MCF 10A (cell line): ENCODE results near the gene LMF1. TPM values are rescaled to one million over a fixed set of nuclear protein-coding genes. Genes with fewer than 3 reads are reported as not detected.

Experiments
- BruUV-seq: library from RNA; stranded (reverse); fragments of 400-500 nt; replicated peaks from 2 replicates; lab custom pipeline; 2021; lab: Mats Ljungman, UMichigan
- CTCF ChIA-PET: fragments of 300-600 bp; sonication (Branson Sonifier 250); formaldehyde crosslinking; extraction: SDS; loops from one replicate; lab custom pipeline; 2021; ENCODE audit warnings: antibody characterized with exemption, inconsistent platforms; lab: Yijun Ruan, JAX
- POLR2A ChIA-PET: fragments of 300-600, 350-650 bp; sonication (Branson Sonifier 250); formaldehyde crosslinking; extraction: SDS; loops from one replicate; lab custom pipeline; 2020; ENCODE audit warnings: antibody characterized with exemption, inconsistent platforms; lab: Yijun Ruan, JAX
- DNase-seq: peaks from one replicate; pipeline ENCODE4 v3.0.0-alpha.2; 2018; ENCODE audit not compliant: unreplicated experiment
- H3K27ac Mint-ChIP-seq: one replicate; pipeline ENCODE4 v1.8.0; 2022; ENCODE audit warnings: mild to moderate bottlenecking, low read depth, mixed read lengths; ENCODE audit not compliant: unreplicated experiment
- H3K27me3 Mint-ChIP-seq: one replicate; pipeline ENCODE4 v1.8.0; 2022; ENCODE audit warnings: mixed read lengths; ENCODE audit not compliant: insufficient read depth, unreplicated experiment
- H3K36me3 Mint-ChIP-seq: one replicate; pipeline ENCODE4 v1.8.0; 2022; ENCODE audit warnings: mild to moderate bottlenecking, moderate library complexity, mixed read lengths; ENCODE audit not compliant: insufficient read depth, unreplicated experiment
- H3K4me1 Mint-ChIP-seq: one replicate; pipeline ENCODE4 v1.8.0; 2022; ENCODE audit warnings: mixed read lengths; ENCODE audit not compliant: insufficient read depth, unreplicated experiment
- H3K4me3 Mint-ChIP-seq: one replicate; pipeline ENCODE4 v1.8.0; 2022; ENCODE audit warnings: mild to moderate bottlenecking, moderate library complexity, mixed read lengths; ENCODE audit not compliant: unreplicated experiment
- H3K9me3 Mint-ChIP-seq: one replicate; pipeline ENCODE4 v1.8.0; 2022; ENCODE audit warnings: mixed read lengths; ENCODE audit not compliant: unreplicated experiment
- intact Hi-C: fragments of 100-400 bp; cut with micrococcal nuclease; formaldehyde crosslinking; loops from 2 replicates; pipeline ENCODE4 v1.14.1; 2022
- total RNA-seq: library from RNA; stranded (reverse); gene quantifications from 2 replicates; pipeline ENCODE4 v1.2.3, GENCODE V29; 2022
- TF ChIP-seq, protein P1 (sequence below): fragments of 200-600 bp; IDR thresholded peaks from one replicate; pipeline ENCODE4 v1.8.0; 2022; ENCODE audit warnings: antibody characterized with exemption, mild to moderate bottlenecking; ENCODE audit not compliant: unreplicated experiment

The LMF1 gene
- total RNA-seq, 1 experiment from 2014 or later = 9.9 TPM

- intact Hi-C loops = no loop called here
- BruUV-seq = no TSS peak
- H3K27me3 Mint-ChIP-seq = peaks cover 10% of the 10 kb centered on the region
- H3K36me3 Mint-ChIP-seq = no peaks in the 10 kb centered on the region
- no peaks in the 10 kb centered on the region for H3K9me3 Mint-ChIP-seq
- TF ChIP-seq, protein P1, sequence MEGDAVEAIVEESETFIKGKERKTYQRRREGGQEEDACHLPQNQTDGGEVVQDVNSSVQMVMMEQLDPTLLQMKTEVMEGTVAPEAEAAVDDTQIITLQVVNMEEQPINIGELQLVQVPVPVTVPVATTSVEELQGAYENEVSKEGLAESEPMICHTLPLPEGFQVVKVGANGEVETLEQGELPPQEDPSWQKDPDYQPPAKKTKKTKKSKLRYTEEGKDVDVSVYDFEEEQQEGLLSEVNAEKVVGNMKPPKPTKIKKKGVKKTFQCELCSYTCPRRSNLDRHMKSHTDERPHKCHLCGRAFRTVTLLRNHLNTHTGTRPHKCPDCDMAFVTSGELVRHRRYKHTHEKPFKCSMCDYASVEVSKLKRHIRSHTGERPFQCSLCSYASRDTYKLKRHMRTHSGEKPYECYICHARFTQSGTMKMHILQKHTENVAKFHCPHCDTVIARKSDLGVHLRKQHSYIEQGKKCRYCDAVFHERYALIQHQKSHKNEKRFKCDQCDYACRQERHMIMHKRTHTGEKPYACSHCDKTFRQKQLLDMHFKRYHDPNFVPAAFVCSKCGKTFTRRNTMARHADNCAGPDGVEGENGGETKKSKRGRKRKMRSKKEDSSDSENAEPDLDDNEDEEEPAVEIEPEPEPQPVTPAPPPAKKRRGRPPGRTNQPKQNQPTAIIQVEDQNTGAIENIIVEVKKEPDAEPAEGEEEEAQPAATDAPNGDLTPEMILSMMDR = no peak
- H3K4me3 Mint-ChIP-seq = no peak overlapping the region
- ChIA-PET POLR2A (no interaction called here), CTCF (no interaction called here)
- no peak for DNase-seq
- no peaks in the 10 kb centered on the region for H3K4me1 Mint-ChIP-seq
- no peak overlapping the region for H3K27ac Mint-ChIP-seq
These were observed 139.0 kb downstream of the LMF1 start for GRCh38 chr16:831571-832413.

GRCh38 chr16:830871-831570 lies 139.8 kb downstream of the LMF1 start:
- Mint-ChIP-seq H3K4me1 (no peaks in the 10 kb centered on the region), H3K4me3 (no peak overlapping the region), H3K36me3 (no peaks in the 10 kb centered on the region), H3K27me3 (peaks cover 10% of the 10 kb centered on the region), H3K27ac (no peak overlapping the region), H3K9me3 (no peaks in the 10 kb centered on the region)
- TF ChIP-seq, protein P1 = no peak
- CTCF ChIA-PET = no interaction called here
- intact Hi-C loops = no loop called here
- no TSS peak for BruUV-seq
- POLR2A ChIA-PET = no interaction called here
- no peak for DNase-seq

GRCh38 chr16:830107-830870 lies 140.5 kb downstream of the LMF1 start:
- H3K4me3 Mint-ChIP-seq = no peak overlapping the region
- peaks cover 10% of the 10 kb centered on the region for H3K27me3 Mint-ChIP-seq
- ChIA-PET POLR2A (no interaction called here), CTCF (no interaction called here)
- TF ChIP-seq, protein P1 = no peak
- no peaks in the 10 kb centered on the region for H3K4me1 Mint-ChIP-seq
- intact Hi-C loops = no loop called here
- H3K9me3 Mint-ChIP-seq = no peaks in the 10 kb centered on the region
- no peak for DNase-seq
- no peaks in the 10 kb centered on the region for H3K36me3 Mint-ChIP-seq
- no peak overlapping the region for H3K27ac Mint-ChIP-seq
- no TSS peak for BruUV-seq

DNA sequence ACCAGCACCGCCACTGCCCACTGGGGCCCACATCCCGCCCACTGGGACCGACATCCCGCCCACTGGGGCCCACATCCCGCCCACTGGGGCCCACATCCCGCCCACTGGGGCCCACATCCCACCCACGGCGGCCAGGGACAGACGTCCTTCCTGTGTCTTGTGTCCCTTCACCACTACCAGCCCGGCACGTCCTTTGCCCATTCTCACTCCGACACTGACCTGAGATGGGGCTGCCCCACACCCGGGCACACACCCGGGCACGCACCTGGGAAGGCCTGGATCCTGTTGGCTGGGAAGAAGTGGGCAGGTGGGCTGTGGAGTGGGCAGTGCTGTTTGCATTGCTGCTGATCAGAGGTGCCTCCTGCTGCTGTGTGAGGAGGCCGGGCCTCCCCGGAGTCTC lies 141.9 kb downstream of the LMF1 start:
- intact Hi-C loops = no loop called here
- Mint-ChIP-seq H3K27me3 (peaks cover 10% of the 10 kb centered on the region), H3K36me3 (no peaks in the 10 kb centered on the region), H3K4me1 (no peaks in the 10 kb centered on the region), H3K9me3 (no peaks in the 10 kb centered on the region), H3K4me3 (no peak overlapping the region), H3K27ac (no peak overlapping the region)
- TF ChIP-seq, protein P1 = no peak
- BruUV-seq = no TSS peak
- POLR2A ChIA-PET = no interaction called here
- DNase-seq = no peak
- CTCF ChIA-PET = no interaction called here
